ENCODE measurements around the gene ATF6.

The ATF6 gene

DNA sequence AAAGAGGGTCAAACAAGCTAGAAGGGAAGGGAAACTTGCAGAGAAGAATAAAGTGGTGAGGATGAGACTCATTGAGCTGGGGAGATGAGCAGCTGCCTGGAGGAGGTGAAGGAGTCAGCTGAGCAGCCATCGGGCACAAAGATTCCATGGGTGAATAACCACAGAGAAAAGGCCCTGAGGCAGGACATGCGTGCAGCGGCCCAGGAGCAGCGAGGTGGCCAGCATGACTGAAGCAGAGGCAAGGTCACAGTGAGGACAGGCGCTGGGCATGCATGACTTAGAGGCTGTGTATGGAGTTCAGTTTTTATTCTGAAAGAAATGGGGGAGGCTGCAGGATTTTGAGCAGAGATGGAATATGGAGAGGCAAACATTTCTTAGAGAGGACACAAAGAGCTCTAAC lies 232.7 kb downstream of the ATF6 start:
- no peak overlapping the region for H3K4me3 ChIP-seq (ENCODE audit: low read depth, low read length)
- TF ChIP-seq, protein P1, sequence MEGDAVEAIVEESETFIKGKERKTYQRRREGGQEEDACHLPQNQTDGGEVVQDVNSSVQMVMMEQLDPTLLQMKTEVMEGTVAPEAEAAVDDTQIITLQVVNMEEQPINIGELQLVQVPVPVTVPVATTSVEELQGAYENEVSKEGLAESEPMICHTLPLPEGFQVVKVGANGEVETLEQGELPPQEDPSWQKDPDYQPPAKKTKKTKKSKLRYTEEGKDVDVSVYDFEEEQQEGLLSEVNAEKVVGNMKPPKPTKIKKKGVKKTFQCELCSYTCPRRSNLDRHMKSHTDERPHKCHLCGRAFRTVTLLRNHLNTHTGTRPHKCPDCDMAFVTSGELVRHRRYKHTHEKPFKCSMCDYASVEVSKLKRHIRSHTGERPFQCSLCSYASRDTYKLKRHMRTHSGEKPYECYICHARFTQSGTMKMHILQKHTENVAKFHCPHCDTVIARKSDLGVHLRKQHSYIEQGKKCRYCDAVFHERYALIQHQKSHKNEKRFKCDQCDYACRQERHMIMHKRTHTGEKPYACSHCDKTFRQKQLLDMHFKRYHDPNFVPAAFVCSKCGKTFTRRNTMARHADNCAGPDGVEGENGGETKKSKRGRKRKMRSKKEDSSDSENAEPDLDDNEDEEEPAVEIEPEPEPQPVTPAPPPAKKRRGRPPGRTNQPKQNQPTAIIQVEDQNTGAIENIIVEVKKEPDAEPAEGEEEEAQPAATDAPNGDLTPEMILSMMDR (IDR thresholded peaks at IDR 0.05; ENCODE audit: low read depth, low read length): no peak
- H3K27ac ChIP-seq: no peak overlapping the region
- no peak for DNase-seq
- H3K27me3 ChIP-seq (ENCODE audit: insufficient read depth, low read depth, severe bottlenecking): peaks cover 90% of the 10 kb centered on the region
- H3K36me3 ChIP-seq: no peaks in the 10 kb centered on the region
- H3K9me3 ChIP-seq (ENCODE audit: severe bottlenecking): peaks cover 10% of the 10 kb centered on the region

DNA sequence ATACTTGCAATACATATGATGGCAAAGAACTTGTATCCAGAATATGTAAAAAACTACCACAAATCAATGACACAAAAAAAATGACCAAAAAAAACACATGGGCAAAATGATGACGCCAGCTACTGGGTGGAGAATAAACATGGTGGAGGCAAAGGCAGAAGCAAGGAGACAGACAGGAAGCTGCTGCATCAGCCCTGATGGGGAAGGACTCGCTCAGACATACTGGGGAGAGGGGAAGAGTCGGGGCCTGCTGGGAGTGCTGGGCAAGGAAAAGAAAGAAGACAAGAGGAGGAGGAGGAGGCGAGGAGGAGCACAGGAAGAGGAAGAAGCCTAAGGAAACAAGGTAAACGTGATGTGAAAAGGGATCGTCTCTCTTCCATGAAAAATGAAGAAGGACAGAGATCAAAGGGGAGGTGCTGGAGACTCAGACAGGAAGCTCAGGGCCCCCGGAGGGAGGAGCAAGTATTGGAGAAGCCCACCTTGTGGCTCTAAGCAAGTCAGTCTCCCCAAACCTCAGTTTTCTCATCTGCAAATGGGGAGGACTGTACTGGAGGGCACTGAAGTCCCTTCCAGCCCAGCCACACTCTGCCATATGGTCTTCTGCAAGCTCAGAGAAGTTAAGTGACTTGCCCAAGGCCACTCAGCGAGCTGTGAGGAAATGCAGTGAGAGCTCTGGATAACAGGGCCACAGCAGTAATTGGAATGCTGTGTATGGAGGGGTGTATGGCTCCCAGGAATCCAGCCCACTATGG lies 233.4 kb downstream of the ATF6 start:
- TF ChIP-seq, protein P1 (IDR thresholded peaks at IDR 0.05; ENCODE audit: low read depth, low read length): no peak
- DNase-seq: no peak
- Histone ChIP-seq H3K36me3 (no peaks in the 10 kb centered on the region), H3K27ac (no peak overlapping the region), H3K9me3 (ENCODE audit: severe bottlenecking) (peaks cover 10% of the 10 kb centered on the region), H3K4me3 (ENCODE audit: low read depth, low read length) (no peak overlapping the region), H3K27me3 (ENCODE audit: insufficient read depth, low read depth, severe bottlenecking) (peaks cover 90% of the 10 kb centered on the region)

DNA sequence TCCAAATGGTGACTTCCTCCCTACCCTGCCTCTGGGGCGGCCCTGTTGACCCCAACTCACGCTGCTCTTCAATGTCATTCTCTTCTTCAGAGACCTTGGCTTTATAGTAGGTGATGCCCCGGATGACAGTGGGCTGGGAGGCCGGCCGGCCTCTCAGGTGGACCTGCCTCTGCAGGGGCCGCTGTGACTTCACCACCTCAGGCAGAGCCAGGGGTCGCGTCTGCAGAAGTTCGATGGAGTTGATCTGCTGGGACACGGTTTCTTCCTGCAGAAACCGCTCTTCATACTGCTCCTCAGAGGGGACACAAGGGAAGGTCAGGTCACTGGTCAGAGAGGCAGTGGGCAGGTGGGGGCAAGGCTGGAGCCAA lies 233.9 kb downstream of the ATF6 start:
- TF ChIP-seq, protein P1 (IDR thresholded peaks at IDR 0.05; ENCODE audit: low read depth, low read length): no peak
- Histone ChIP-seq H3K9me3 (ENCODE audit: severe bottlenecking) (peaks cover 10% of the 10 kb centered on the region), H3K36me3 (no peaks in the 10 kb centered on the region), H3K27me3 (ENCODE audit: insufficient read depth, low read depth, severe bottlenecking) (peaks cover 91% of the 10 kb centered on the region), H3K4me3 (ENCODE audit: low read depth, low read length) (no peak overlapping the region), H3K27ac (no peak overlapping the region)
- DNase-seq: no peak

DNA sequence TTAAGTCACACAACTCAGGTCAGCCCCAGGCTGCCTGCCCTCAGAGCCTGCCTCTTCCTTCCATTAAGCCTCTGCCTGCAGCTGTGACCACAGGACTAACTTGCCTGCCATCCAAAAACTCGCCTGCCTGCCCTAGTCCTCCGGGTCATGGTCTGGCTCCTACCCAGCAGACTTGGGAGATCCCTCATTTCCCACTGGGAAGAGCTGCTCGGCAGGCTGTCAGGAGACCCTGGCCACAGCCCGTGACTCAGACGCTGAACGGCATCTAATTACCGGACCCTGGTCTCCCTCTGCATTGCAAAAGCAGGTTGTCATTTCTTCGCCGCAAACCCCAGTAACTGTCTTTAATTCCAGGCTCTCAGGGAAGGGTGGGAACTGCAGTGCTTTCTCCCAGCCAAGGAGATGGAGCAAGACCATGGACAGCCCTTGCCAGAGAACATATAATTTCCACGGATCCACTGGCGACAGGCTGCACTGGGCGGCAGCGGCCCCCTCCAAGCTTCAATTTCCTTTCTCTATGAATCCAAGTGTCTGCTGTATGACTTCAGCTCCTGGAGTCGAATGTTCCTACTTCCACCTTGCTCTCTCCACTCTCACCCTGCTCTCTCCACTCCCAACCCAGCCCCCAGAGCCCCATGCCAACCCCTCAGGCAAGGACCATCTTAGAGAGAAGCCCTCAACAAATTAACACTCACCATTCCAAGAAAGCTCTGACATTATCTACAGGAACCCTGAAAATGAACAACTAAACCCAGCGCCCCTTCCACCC lies 237.1 kb downstream of the ATF6 start:
- H3K4me3 ChIP-seq (ENCODE audit: low read depth, low read length): no peak overlapping the region
- peaks cover 98% of the 10 kb centered on the region for H3K27me3 ChIP-seq (ENCODE audit: insufficient read depth, low read depth, severe bottlenecking)
- TF ChIP-seq, protein P1 (IDR thresholded peaks at IDR 0.05; ENCODE audit: low read depth, low read length): no peak
- no peaks in the 10 kb centered on the region for H3K36me3 ChIP-seq
- DNase-seq: no peak
- H3K9me3 ChIP-seq (ENCODE audit: severe bottlenecking): peaks cover 10% of the 10 kb centered on the region
- no peak overlapping the region for H3K27ac ChIP-seq

DNA sequence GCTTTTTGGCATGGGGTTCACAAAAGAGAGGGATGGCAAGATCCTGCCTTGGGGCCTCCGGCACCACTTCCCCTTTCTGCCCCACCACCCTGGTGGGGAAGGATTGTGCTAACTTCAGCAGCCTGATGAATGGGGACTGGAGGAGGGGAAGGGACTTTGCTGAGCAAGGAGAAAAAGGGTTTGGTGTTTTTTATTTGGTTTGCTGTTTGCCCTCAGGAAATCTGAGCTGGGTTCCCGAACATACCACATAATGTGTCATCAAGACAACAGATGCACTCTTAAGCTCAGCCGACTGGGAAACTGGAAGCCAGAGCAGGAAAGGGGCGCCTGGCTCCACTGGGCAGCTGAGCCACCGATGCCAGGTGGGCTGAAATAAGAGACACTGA lies 237.7 kb downstream of the ATF6 start:
- Histone ChIP-seq H3K27ac (no peak overlapping the region), H3K4me3 (ENCODE audit: low read depth, low read length) (no peak overlapping the region), H3K36me3 (no peaks in the 10 kb centered on the region), H3K9me3 (ENCODE audit: severe bottlenecking) (peaks cover 10% of the 10 kb centered on the region), H3K27me3 (ENCODE audit: insufficient read depth, low read depth, severe bottlenecking) (peaks cover 98% of the 10 kb centered on the region)
- DNase-seq: no peak
- TF ChIP-seq, protein P1 (IDR thresholded peaks at IDR 0.05; ENCODE audit: low read depth, low read length): no peak
